Activated T-helper 17 cell treated with anti-CD3 and anti-CD28 coated beads, Interleukin-2, amount 50 U/mL, for 72 hours (primary cell): ENCODE data around the gene ADAMTS2. TPM values are rescaled to one million over a fixed set of nuclear protein-coding genes. Genes with fewer than 3 reads are reported as not detected.

Experiments
- ATAC-seq: fragments of 150-1000 bp; cut with Tn5 transposase; replicated peaks from 2 replicates; pipeline ENCODE4 v1.10.0; 2021; ENCODE audit warnings: mild to moderate bottlenecking, moderate library complexity
- H3K27ac Mint-ChIP-seq: one replicate; pipeline ENCODE4 v1.8.0; 2022; ENCODE audit warnings: mixed read lengths
- H3K27me3 Mint-ChIP-seq: one replicate; pipeline ENCODE4 v1.8.0; 2022; ENCODE audit warnings: mixed read lengths
- H3K36me3 Mint-ChIP-seq: one replicate; pipeline ENCODE4 v1.8.0; 2022; ENCODE audit warnings: low read depth, mild to moderate bottlenecking, mixed read lengths
- H3K4me1 Mint-ChIP-seq: one replicate; pipeline ENCODE4 v1.8.0; 2022; ENCODE audit warnings: mixed read lengths
- H3K4me3 Mint-ChIP-seq: one replicate; pipeline ENCODE4 v1.8.0; 2022; ENCODE audit warnings: mild to moderate bottlenecking, mixed read lengths
- H3K9me3 Mint-ChIP-seq: one replicate; pipeline ENCODE4 v1.8.0; 2022; ENCODE audit warnings: mixed read lengths
- total RNA-seq, 2 donors: library from RNA; stranded (reverse); gene quantifications; one replicate each; pipeline ENCODE4 v1.2.3, GENCODE V29; 2022

The ADAMTS2 gene
- total RNA-seq, 2 donors from 2014 or later: not detected

DNA sequence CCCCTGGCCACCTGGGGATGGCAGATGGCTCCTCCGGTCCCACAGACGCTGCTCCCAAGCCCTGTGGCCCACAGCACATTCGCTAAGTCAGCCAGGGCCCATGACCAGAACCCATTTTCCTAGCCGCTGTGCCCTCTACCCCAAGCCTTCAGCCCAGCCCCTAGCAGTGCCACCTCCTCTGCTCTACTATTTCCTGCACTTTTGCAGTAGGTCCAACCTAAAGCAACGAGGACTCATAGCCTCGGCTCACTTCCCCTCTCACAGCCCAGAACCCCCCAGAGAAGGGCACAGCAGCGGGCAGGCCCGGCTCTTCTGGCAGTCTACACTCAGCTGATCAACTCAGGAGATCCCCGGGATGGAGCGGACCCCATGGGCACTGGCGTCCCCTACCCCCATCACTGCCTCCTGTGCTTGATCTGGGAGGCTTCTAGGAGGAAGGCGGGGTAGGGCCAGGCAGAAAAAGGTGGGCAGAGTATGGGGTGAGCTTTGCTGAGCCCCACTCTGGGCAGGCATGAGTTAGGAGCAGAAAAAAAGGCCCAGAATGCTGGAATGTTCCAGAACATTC, 173.9 kb downstream of the ADAMTS2 start:
- no peak for ATAC-seq
- Mint-ChIP-seq H3K27me3 (peaks cover 1% of the 10 kb centered on the region), H3K36me3 (no peaks in the 10 kb centered on the region), H3K27ac (no peak overlapping the region), H3K4me1 (no peaks in the 10 kb centered on the region), H3K4me3 (no peak overlapping the region), H3K9me3 (no peaks in the 10 kb centered on the region)

DNA sequence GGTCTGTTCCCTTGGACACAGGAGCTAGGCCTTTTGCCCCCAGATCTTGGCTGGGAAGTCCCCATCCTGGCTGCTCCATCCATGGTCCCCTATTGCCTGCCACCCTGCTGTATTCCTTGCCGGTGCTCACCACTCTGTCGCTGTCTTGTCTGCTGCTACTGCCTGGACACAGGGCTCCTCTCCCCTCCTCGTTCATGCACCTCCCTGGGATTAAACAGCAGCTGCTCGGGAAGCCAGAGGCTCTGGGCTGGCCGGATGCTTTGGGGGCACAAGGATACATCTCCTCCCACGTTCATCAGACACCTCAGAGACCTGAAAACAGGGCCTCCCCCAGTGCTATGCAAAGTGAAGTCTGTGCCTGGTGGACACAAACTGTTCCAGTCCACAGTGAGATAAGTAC, 174.7 kb downstream of the ADAMTS2 start:
- Mint-ChIP-seq H3K4me3 (no peak overlapping the region), H3K4me1 (no peaks in the 10 kb centered on the region)

DNA sequence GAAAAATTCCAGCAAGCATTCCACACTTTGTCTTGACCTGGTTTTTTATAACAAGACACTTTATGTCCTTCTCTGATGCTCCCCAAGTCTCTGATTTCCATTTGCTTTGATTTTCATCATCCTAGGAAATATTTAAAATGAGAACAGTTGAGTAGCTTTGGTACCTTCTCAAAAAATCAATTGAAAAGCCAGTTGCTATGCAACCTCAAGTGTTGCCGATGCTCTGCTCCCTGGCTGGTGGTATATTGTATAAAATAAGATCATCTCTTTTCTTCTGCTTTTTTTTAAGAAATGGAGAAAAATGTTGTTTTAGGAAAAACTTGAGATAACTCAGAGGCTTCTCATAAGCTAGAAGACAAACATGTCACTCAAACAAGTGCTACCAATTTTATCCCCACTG, 175.4 kb downstream of the ADAMTS2 start:
- Mint-ChIP-seq H3K4me1 (no peaks in the 10 kb centered on the region), H3K4me3 (no peak overlapping the region), H3K36me3 (no peaks in the 10 kb centered on the region), H3K27me3 (no peaks in the 10 kb centered on the region), H3K27ac (no peak overlapping the region), H3K9me3 (no peaks in the 10 kb centered on the region)
- ATAC-seq: no peak

More for the DNA sequence above, 174.7 kb downstream of the ADAMTS2 start:
- Mint-ChIP-seq H3K27ac (no peak overlapping the region), H3K9me3 (no peaks in the 10 kb centered on the region), H3K27me3 (no peaks in the 10 kb centered on the region), H3K36me3 (no peaks in the 10 kb centered on the region)
- ATAC-seq: no peak

DNA sequence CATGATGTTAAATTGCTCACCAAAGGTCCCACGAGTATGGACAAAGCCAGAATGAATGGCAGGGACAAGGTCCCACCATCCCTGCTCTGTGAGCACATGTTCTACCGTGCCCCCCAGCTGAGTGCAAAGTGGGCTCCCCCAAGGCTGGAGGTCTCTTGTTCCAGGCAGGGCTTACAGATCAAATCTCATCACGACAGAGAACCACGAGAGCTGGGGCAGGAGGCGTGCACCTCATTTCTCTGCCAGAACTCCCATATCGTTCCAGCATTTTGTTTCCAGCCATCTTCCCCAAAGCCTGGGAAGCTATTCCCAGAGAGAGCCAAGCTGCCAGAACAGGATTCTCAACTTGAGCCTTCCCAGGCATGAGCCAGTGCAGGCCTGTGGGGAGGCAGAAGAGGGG, 176.6 kb downstream of the ADAMTS2 start:
- no peaks in the 10 kb centered on the region for H3K27me3 Mint-ChIP-seq
- no peak overlapping the region for H3K27ac Mint-ChIP-seq
- H3K4me3 Mint-ChIP-seq: no peak overlapping the region
- H3K36me3 Mint-ChIP-seq: no peaks in the 10 kb centered on the region
- H3K4me1 Mint-ChIP-seq: no peaks in the 10 kb centered on the region
- no peaks in the 10 kb centered on the region for H3K9me3 Mint-ChIP-seq
- no peak for ATAC-seq

DNA sequence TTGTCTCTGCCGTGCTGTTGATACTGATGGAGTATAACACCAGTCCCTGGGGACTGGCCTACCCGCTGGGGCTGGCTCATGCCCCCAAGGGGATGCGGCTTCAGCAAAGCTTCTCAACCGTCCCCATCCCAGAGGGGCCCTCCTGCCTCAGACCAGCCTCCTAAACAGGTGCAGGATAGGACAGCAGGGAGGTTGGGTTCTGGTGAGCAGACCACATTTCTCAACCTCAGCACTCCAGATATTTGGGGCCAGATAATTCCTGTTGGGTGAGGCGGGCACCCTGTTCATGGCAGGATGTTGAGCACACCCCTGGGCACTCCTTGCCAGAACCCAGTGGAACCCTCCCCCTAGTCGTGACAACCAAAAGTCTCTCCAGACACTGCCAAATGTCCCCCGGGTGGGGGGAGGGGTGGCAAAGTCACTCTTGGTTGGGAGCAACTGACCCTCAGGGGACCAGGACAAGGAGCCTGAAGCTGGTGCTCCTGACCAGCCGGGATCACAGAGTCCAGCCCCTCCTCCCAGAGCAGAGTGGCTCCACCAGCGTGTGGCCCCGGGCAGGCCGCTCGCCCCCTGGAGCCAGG, 177.3 kb downstream of the ADAMTS2 start:
- Mint-ChIP-seq H3K4me1 (no peaks in the 10 kb centered on the region), H3K9me3 (no peaks in the 10 kb centered on the region), H3K36me3 (no peaks in the 10 kb centered on the region), H3K4me3 (peak overlapping the region; percentile 22), H3K27me3 (no peaks in the 10 kb centered on the region), H3K27ac (no peak overlapping the region)
- no peak for ATAC-seq

DNA sequence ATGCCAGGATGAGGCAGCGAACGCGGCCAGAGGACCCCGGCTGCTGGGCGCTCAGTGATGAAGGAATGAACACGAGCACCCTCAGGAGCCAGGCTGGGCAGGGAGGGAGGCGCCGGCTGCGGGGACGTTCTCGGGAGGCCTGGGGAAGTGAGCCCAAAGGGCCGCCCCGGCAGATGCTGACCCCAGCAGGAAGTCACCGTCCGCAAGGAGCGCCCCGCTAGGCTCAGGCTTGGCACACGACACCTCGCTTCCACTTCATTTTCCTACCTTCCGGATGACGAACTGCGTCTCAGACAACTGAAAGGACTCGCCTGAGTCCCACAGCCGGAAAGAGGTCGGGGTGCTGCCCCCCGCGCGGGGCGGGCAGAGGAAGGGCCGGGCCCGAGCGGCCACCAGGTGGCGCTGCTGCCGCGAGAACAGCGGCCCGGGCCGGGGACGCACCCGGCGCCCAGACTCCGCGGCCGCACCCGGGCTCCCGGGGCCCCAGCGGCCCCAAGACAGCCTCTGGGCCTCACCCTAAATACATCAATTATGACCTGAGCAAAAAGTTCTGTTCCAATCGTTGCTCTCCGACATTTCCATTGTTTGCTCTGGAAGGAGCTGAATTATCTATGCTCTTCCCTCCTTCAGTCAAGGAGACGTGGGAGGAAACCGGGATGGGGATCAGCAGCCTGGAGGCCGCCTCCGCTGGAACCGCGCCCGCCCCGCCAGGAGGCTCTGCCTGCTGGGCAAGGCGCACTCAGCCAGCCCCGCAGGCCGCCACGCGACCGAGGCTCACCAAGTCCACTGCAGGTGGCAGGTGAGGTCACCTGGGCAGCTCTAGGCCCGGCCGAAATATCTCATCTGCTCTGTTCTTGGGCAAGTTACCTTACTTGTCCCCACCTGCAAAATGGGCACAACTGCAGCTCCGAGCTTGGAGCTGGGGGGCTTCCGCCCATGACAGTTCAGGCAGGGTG, 178.1 kb downstream of the ADAMTS2 start:
- no peak overlapping the region for H3K27ac Mint-ChIP-seq
- no peaks in the 10 kb centered on the region for H3K36me3 Mint-ChIP-seq
- peak; percentile 91 for ATAC-seq
- H3K4me1 Mint-ChIP-seq: no peaks in the 10 kb centered on the region
- no peaks in the 10 kb centered on the region for H3K9me3 Mint-ChIP-seq
- H3K4me3 Mint-ChIP-seq: peak overlapping the region; percentile 22
- H3K27me3 Mint-ChIP-seq: no peaks in the 10 kb centered on the region

DNA sequence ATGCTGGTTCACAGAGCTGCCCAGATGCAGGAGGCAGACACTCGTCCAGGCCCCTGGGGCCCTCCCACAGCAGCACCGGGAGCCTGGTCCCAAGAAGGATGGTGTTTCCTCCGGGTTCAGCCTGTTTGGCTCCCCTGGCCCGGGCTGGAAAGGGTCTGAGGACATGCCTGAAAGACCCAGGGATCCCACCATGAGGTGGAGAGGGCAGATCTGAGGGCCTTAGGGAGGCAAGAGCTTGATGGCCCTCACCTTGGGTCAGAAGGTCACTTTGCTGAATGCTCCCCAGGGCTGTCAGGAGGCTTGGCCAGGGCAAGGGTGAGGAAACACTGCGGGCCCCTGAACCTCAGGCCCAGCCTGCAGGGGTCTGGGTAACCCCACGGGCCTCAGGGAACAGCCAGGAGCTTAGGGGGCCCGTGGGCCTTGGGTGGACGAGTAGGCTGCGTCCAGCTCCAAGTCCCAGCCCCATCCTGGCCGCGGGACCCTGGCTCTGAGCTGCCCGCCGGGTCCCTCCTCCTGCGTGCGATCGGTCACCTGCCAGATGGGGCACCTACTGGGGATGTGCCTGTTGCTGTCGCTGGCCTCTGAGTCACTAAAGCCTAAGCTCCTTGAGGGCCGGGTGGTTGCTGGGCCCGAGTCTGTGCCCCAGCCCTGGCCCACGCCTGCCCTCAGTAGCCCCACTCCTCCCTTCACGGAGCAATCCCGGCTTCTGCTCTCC, 178.9 kb downstream of the ADAMTS2 start:
- Mint-ChIP-seq H3K27ac (no peak overlapping the region), H3K4me3 (no peak overlapping the region)

DNA sequence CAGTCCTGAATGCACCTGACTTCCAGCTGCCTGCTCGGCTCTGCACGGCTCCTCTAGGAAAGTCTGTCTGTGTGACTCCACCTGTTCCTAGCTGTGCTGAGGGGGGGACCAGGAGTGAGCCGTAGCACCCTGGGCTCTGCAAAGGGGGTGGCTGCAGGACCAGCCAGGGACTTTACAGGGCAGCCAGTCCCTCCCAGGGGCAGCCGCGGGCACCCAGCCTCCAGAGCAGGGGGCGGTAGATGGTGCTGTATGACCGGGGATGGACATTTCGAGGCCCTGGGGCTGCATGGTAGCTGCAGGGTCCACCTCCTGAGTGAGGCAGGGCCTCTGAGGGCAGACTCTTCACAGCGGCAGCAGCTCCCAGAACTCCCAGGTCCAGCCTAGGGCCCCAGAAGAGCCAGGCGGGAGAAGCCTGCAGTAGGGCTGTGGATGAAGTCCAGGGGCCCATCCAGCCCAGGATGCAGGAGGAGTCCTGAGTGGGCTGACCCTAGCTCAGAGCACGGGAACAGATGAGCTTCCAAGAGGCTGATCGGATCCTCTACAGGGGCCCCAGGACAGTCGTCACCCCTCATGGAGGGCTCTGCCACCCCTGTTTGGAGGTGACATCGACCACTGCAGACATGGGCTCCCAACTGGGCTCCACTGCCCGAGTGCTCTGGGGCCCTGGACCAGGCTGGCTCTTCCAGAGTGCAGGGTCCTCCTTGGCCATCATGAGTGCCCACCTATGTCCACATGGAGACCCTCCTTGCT, 179.7 kb downstream of the ADAMTS2 start:
- ATAC-seq: no peak
- H3K27ac Mint-ChIP-seq: no peak overlapping the region
- no peaks in the 10 kb centered on the region for H3K36me3 Mint-ChIP-seq
- no peak overlapping the region for H3K4me3 Mint-ChIP-seq
- H3K4me1 Mint-ChIP-seq: no peaks in the 10 kb centered on the region
- no peaks in the 10 kb centered on the region for H3K27me3 Mint-ChIP-seq
- H3K9me3 Mint-ChIP-seq: peaks cover 3% of the 10 kb centered on the region

More for the DNA sequence above, 178.9 kb downstream of the ADAMTS2 start:
- H3K4me1 Mint-ChIP-seq: no peaks in the 10 kb centered on the region
- H3K27me3 Mint-ChIP-seq: no peaks in the 10 kb centered on the region
- H3K9me3 Mint-ChIP-seq: peaks cover 3% of the 10 kb centered on the region
- no peaks in the 10 kb centered on the region for H3K36me3 Mint-ChIP-seq
- ATAC-seq: peak; percentile 1

DNA sequence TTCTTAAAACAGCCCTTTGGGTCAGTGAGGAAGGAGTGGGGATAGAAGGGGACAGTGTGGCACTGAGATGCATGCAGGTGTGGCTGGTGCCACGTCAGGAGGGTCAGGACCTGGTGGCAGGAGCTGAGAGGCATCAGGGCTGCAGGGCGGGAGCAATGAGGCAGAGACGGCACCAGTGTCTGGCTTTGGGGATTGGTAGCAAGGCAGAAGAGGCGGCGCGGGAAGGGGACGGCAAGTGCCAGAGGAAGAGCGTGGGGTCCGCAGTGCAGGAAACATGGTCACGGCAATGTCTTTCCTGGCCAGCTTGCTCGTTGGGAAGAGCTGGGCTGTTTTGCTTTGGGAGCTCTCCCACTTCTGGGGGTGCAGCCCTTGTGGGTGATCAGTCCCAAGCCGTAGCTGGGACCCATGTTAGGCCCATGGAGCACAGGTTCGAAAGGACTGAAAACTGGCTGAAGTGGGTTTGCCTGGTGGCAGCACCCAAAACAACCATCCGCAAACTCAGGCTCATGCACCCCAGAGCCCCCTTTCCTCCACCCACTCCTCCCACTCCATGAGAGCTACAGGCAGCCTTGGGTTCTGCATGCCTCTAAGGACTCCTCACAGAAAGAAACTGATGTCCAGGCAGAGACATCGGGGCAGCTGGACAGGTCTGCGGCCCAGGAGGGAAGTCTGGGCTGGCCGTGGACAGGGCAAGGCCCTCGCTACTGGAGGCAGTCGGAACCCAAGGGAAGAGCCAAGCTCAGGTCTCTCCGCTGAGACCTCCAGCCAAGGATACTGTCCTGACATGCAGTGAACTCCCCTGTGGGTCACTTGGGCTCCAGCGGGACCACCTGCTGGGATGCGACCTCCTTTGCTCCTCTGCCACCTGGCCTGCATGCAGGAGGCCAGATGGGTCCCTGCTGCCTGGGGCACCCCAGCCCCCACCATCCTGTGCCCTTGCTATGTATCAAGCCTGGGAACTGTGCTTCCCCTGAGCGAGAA, 180.6 kb downstream of the ADAMTS2 start:
- no peaks in the 10 kb centered on the region for H3K27me3 Mint-ChIP-seq
- no peak for ATAC-seq
- H3K36me3 Mint-ChIP-seq: no peaks in the 10 kb centered on the region
- no peak overlapping the region for H3K27ac Mint-ChIP-seq
- no peaks in the 10 kb centered on the region for H3K4me1 Mint-ChIP-seq
- H3K9me3 Mint-ChIP-seq: peaks cover 3% of the 10 kb centered on the region
- H3K4me3 Mint-ChIP-seq: no peak overlapping the region

DNA sequence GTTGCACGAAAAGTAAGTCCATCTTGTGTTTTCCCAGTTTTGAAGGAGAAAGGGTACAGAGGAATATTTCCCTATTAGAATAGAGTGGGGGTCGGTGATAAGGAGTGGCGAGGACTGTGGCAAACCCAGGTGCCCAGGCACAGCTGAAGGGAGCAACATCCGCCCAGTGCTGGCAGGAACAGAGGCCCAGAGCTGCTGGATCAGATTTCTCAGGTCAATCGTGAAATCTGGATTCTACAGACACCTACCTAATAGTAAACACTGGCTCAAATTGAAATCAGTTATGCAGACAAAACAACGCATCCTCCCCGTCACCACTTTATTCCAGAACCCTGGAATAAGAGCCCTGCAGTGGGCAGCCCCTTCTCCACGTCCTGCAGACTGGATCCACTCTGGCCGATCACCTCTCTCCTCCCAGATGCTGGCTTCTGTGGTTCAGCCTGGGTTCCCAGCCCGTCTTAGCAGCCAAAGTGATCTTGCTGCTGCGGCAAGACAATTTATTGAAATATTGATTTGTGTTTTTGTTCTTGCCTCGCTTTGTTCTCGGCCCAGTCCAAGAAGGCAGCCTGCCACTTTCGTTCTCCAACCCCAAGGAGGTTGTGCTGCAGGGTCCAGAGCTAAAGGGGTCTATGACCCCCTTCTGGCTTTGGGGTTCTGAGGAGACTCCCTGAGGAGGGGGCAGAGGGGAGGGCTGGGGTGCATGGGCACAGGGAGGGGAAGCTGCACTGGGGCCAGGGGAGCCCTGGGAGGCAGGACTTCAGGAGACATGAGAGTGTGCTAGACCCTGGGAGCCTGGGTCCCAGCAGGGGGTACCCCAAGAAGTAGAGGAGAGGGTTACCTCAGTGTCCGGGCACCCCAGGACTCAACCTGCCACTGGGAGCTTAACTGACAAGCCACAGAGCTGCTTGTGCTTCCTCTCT, 181.8 kb downstream of the ADAMTS2 start:
- H3K4me3 Mint-ChIP-seq: no peak overlapping the region
- H3K27ac Mint-ChIP-seq: no peak overlapping the region
- no peaks in the 10 kb centered on the region for H3K4me1 Mint-ChIP-seq
- H3K27me3 Mint-ChIP-seq: no peaks in the 10 kb centered on the region
- no peaks in the 10 kb centered on the region for H3K36me3 Mint-ChIP-seq
- no peak for ATAC-seq
- peaks cover 3% of the 10 kb centered on the region for H3K9me3 Mint-ChIP-seq

DNA sequence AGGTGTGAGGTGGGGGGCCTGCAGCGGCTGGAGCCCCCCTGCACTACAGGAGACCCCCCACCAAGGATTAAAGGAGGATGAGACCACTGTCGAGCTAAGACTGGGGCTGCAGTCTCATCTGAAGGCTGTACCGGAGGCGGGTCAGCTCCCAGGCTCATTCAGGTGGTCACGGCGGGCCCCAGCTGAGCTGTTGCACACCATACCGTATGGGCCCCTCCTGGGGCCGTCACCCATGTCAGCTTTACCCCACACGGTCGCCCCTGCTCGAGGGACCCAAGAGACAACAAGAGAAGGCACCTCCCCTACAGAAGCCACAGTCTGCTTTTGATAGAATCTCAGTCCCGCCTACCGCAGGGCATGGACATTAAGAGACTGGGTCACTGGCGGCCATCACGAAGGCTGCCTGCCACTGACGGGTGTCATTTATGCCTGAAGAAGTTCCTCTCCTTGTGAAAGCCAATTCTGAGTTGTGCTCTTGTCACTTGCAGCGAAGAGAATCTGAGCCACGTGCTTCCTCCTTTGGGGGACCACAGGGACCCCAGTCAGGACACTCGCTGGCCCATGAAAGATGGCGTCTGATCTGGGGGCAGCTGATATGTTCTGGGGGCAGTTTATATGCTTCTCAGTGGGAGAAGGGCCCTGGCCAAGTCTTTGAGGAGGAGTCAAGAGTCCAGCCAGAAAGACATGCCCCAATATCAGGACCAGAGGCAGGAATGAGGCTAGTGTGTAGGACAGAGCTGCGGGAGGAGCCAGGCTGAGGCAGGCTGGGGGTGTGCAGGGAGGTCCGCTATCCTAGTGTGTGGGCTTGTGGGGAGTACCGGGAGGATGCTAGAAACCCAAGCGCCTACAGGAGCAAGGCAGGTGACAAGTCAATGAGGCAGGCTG, 182.7 kb downstream of the ADAMTS2 start:
- no peak for ATAC-seq
- Mint-ChIP-seq H3K27me3 (peaks cover 3% of the 10 kb centered on the region), H3K4me3 (no peak overlapping the region), H3K36me3 (no peaks in the 10 kb centered on the region), H3K4me1 (no peaks in the 10 kb centered on the region), H3K9me3 (peaks cover 3% of the 10 kb centered on the region), H3K27ac (no peak overlapping the region)

DNA sequence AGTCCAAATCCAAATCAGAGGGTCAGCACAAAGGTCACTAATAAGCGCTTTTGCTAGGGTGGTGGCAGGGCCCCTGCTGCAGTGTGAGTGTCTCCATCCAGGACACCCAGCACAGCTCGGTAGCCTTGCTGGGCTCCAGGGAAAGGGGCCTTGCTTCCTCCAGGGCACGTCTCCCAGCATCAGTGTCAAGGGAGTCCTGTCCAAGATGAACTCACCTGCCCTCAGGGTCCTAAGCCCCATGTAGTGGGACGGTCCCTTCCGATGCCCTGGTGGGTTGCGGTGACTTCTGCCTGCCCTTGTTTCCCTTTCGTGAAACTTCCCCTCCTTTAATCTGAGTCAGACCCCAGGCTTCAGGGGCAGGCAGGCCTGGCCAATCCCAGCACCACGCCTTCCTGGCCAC, 183.4 kb downstream of the ADAMTS2 start:
- H3K36me3 Mint-ChIP-seq: no peaks in the 10 kb centered on the region
- no peaks in the 10 kb centered on the region for H3K4me1 Mint-ChIP-seq
- ATAC-seq: no peak

More for the DNA sequence above, 183.4 kb downstream of the ADAMTS2 start:
- peaks cover 3% of the 10 kb centered on the region for H3K9me3 Mint-ChIP-seq
- no peak overlapping the region for H3K27ac Mint-ChIP-seq
- H3K27me3 Mint-ChIP-seq: peaks cover 3% of the 10 kb centered on the region
- no peak overlapping the region for H3K4me3 Mint-ChIP-seq
